ENCODE measurements around the gene SPIRE2. TPM values are rescaled to one million over a fixed set of nuclear protein-coding genes. Genes with fewer than 3 reads are reported as not detected.
"Not testable (repeated sequence)": the region's sequence is repeated elsewhere in the genome, so short reads cannot be mapped to it uniquely, and the experiment has no call there.

The SPIRE2 gene
- polyA plus RNA-seq, 1 donor (not counting 4 experiments of a cell fraction or from before 2014, with no cell fraction given): 1.1 TPM

- Histone ChIP-seq H3K9me3 (ENCODE audit: control insufficient read depth, low read depth, low read length) (no peaks in the 10 kb centered on the region), H4K20me1 (ENCODE audit: control insufficient read depth, extremely low read depth, insufficient read depth, low read length) (peaks cover 4% of the 10 kb centered on the region), H3K9me1 (ENCODE audit: control insufficient read depth, extremely low read depth, insufficient read depth, low read length) (no peaks in the 10 kb centered on the region), H3K79me2 (ENCODE audit: control insufficient read depth, insufficient read depth, low read length) (peaks cover 41% of the 10 kb centered on the region), H3K36me3 (ENCODE audit: control insufficient read depth in 2 of 2, extremely low read depth in 1 of 2, insufficient read depth in 2 of 2, low read length in 2 of 2) (peaks cover 9% of the 10 kb centered on the region in 2 experiments), H3K4me3 (ENCODE audit: control insufficient read depth in 2 of 3, extremely low read depth in 1 of 3, insufficient read depth in 2 of 3, low read depth in 1 of 3, low read length in 3 of 3) (peak overlapping the region; percentile 82 to 88 (median 86)), H3K27me3 (ENCODE audit: control insufficient read depth, extremely low read depth, insufficient read depth, low read length) (no peaks in the 10 kb centered on the region), H3K4me2 (ENCODE audit: control insufficient read depth, extremely low read depth, insufficient read depth, low read depth, low read length) (peak overlapping the region; percentile 90), H2AFZ (ENCODE audit: control insufficient read depth, low read length) (peak overlapping the region; percentile 27), H3K4me1 (ENCODE audit: control insufficient read depth, extremely low read depth, insufficient read depth, low read length) (peaks cover 16% of the 10 kb centered on the region), H3K9ac (ENCODE audit: control insufficient read depth, extremely low read depth, insufficient read depth, low read length) (peak overlapping the region; percentile 96), H3K27ac (ENCODE audit: control insufficient read depth, insufficient read depth, low read length) (peak overlapping the region; percentile 96)
- TF ChIP-seq CTCF (optimal IDR thresholded peaks at IDR 0.05 in 1 of 3, IDR thresholded peaks at IDR 0.05 in 1 of 3, conservative IDR thresholded peaks at IDR 0.05 in 1 of 3; ENCODE audit: extremely low read depth in 1 of 3, insufficient read depth in 2 of 3, low read length in 3 of 3) (no peak), EZH2 (IDR thresholded peaks at IDR 0.05; ENCODE audit: low read length) (no peak)
- DNase-seq (ENCODE audit: low read depth, low spot score) (peak; percentile 81), FAIRE-seq (no peak)
- dilution Hi-C loops (cut with MboI; ENCODE audit: extremely low pct_ligation_motif_present, low sequenced_read_pairs): no loop called here
Observed at GRCh38 chr16:89873972-89874689, 45.9 kb downstream of the SPIRE2 start.

- not testable (repeated sequence) for FAIRE-seq
Observed at GRCh38 chr16:89879123-89879522, 50.8 kb downstream of the SPIRE2 start.

More at GRCh38 chr16:89879123-89879522, 50.8 kb downstream of the SPIRE2 start:
- H3K27me3 ChIP-seq (ENCODE audit: control insufficient read depth, extremely low read depth, insufficient read depth, low read length); dilution Hi-C loops (cut with MboI; ENCODE audit: extremely low pct_ligation_motif_present, low sequenced_read_pairs); H3K4me2 ChIP-seq (ENCODE audit: control insufficient read depth, extremely low read depth, insufficient read depth, low read depth, low read length); DNase-seq (ENCODE audit: low read depth, low spot score); H3K9ac ChIP-seq (ENCODE audit: control insufficient read depth, extremely low read depth, insufficient read depth, low read length); H3K9me3 ChIP-seq (ENCODE audit: control insufficient read depth, low read depth, low read length); H3K9me1 ChIP-seq (ENCODE audit: control insufficient read depth, extremely low read depth, insufficient read depth, low read length); H3K27ac ChIP-seq (ENCODE audit: control insufficient read depth, insufficient read depth, low read length); H3K4me3 ChIP-seq (ENCODE audit: control insufficient read depth in 2 of 3, extremely low read depth in 1 of 3, insufficient read depth in 2 of 3, low read depth in 1 of 3, low read length in 3 of 3); H2AFZ ChIP-seq (ENCODE audit: control insufficient read depth, low read length): not testable (repeated sequence)
- H3K4me1 ChIP-seq (ENCODE audit: control insufficient read depth, extremely low read depth, insufficient read depth, low read length): peaks cover 24% of the 10 kb centered on the region
- peaks cover 77% of the 10 kb centered on the region for H3K79me2 ChIP-seq (ENCODE audit: control insufficient read depth, insufficient read depth, low read length)
- H4K20me1 ChIP-seq (ENCODE audit: control insufficient read depth, extremely low read depth, insufficient read depth, low read length): peaks cover 20% of the 10 kb centered on the region
- H3K36me3 ChIP-seq (ENCODE audit: control insufficient read depth in 2 of 2, extremely low read depth in 1 of 2, insufficient read depth in 2 of 2, low read length in 2 of 2): peaks cover 26 to 35% of the 10 kb centered on the region in 2 experiments
